OCI-LY7 (cell line): Measurements from ENCODE around the gene TBC1D3B.

Experiments used
- CTCF ChIP-seq: fragments of 200-600 bp; sonication (generic); conservative IDR thresholded peaks from 2 replicates; pipeline ENCODE4 v1.5.1; 2014; ENCODE audit warnings: mild to moderate bottlenecking, antibody characterized with exemption, low read length, moderate library complexity, mixed read lengths
- EZH2phosphoT487 ChIP-seq: fragments of 200-600 bp; sonication (generic); IDR thresholded peaks from 2 replicates; pipeline ENCODE4 v1.6.1; 2018; ENCODE audit warnings: low read depth, borderline replicate concordance, mild to moderate bottlenecking, mixed run types, antibody characterized with exemption, low read length, moderate library complexity, mixed read lengths

- TF ChIP-seq CTCF (peak; percentile 58), EZH2phosphoT487 (no peak)
Measured at GRCh38 chr17:36131421-36131820, 45.0 kb downstream of the TBC1D3B start.
